NCI-H526 treated with DMSO at 0.1 percent for 48 hours (cell line): ENCODE results near the gene FAM131A.

Experiments
- DNase-seq: peaks from one replicate; lab custom pipeline; 2025; lab: John Stamatoyannopoulos, UW

The FAM131A gene

GRCh38 chr3:184337399-184337714 lies at the start of gene FAM131A:
FAM131A (plus strand) TSS chr3:184337600; CDS start chr3:184337631, 31 bp downstream.
- no peak for DNase-seq

GRCh38 chr3:184289426-184289938 lies 47.9 kb upstream of the FAM131A start:
- DNase-seq, result peak; percentile 43

- no peak for DNase-seq
These were observed 47.1 kb upstream of the FAM131A start for GRCh38 chr3:184290331-184290730.

DNA sequence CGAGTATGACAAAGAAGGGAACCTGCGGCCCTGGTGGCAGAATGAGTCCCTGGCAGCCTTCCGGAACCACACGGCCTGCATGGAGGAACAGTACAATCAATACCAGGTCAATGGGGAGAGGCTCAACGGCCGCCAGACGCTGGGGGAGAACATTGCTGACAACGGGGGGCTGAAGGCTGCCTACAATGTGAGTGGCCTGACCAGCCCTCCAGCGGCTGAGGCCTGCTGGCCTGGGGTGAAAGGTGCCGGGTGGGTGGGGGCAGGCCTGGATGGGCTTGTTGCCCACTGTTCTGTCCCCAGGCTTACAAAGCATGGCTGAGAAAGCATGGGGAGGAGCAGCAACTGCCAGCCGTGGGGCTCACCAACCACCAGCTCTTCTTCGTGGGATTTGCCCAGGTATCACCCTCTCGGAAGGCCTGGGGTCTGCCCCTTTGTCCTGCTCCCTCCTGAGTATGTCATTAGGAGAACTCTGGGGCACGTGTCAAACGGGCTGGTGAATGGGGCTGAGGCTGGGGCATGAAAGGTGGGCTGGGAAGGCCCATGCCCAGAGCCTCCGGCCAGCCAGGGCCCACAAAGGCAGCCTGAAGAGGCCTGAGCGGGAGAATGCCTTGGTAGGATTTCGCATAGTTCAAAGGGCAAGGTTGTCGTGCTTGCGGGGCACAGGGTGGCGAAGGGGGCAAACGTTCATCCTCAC lies 46.2 kb upstream of the FAM131A start:
- DNase-seq, result no peak

- no peak for DNase-seq
These were observed 45.5 kb upstream of the FAM131A start for GRCh38 chr3:184291738-184292445.

DNA sequence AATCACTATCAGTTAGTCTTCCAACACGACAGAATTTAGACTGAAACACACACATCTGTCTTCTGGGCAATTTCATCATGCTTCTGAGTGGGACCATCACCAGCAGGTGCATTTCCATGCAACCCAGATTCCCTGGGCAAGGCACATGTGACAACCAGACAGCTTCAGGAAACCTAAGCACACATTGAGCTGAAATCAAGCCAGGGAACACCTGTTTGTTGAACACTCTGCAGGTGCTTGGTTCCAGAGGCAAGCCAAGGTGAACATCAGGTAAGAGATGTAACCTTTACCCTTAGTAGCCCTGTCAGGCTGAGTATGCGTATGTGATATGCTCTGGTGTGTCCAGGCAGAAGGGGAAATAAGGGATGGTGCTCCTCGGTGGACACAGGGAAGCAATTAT lies 41.6 kb upstream of the FAM131A start:
- DNase-seq, result no peak

DNA sequence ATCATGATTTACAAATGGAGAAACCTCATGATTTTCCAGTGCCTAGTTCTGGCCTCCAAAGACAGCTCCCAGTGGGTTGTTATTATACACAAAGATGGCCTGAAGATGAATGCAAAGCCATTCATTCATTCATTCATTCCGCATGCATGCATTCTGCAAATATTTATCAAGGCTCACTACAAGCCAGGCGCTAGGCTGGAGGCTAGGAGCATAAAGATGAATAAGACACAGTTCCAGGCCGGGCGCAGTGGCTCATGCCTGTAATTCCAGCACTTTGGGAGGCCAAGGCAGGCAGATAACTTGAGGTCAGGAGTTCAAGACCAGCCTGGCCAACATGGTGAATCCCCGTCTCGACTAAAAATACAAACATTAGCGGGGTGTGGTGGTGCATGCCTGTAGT lies 40.8 kb upstream of the FAM131A start:
- DNase-seq, result no peak

DNA sequence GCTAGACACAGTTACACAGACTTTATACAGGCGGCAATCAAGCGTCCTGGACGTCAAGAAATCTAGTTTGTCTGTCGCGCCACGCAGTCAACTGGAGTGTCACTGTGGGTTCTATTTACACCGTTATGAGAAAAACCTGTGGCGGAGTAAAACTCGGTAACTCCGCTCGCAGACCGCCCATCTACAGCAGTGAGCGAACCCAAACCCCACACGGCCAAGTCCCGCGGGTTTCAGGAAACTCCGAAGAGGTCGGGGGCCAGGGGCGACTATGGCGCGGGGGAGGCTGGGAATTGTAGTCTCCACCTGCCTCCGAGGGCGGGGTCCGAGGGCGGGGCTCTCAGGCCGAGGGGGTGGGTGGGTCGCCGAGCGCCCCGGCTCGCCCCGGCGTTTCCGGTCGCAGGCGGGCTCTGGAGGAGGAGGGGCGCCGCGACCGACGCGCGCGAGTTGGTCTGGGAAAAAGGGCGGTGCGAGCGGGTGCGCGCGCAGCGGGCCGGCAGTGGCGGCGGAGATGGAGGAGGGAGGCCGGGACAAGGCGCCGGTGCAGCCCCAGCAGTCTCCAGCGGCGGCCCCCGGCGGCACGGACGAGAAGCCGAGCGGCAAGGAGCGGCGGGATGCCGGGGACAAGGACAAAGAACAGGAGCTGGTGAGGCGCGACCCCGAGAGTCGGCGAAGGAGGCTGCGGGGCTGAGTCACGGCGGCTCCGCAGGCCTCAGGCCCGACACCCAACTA lies 38.5 kb upstream of the FAM131A start, which contains the start of gene PSMD2:
PSMD2 (plus strand) TSS at position 483 of the 729 bp plus-strand sequence; CDS start at position 509, 26 bp downstream.
- peak; percentile 86 for DNase-seq

DNA sequence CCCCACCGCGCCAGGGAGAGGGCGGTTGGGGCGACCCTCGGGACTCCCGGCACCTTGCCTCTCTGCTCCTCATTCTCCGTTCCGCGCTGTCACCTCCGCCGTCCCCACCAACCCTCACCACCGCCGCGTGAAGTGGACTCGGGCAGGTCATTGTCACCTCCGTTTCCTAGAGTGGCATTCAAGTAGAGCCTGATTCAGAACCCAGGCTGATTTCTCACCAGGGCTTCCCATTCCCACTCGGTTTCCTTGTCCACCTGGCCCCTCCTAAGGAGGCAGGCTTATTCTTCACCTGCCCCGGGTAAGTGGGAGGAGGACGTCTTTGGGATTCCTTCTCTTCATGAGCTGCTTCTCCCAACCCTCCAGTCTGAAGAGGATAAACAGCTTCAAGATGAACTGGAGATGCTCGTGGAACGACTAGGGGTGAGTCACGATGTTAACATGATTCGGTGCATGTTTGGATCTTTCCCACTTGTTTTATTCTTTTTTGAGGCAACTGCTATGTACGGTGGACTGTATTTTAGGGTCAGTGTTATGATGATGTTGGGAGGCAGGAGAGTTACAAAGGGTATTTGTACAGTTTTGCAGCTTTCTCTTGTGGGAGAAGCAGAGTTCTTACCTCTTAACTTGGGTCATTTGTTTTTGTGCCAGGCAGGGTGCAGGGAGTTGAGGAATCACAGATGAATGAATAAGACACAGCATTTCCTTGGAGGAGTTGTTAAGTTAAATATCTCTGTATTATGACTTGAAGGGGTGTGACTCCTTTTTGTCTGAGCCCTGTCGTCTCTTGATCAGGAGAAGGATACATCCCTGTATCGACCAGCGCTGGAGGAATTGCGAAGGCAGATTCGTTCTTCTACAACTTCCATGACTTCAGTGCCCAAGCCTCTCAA lies 37.7 kb upstream of the FAM131A start:
- DNase-seq, result no peak

DNA sequence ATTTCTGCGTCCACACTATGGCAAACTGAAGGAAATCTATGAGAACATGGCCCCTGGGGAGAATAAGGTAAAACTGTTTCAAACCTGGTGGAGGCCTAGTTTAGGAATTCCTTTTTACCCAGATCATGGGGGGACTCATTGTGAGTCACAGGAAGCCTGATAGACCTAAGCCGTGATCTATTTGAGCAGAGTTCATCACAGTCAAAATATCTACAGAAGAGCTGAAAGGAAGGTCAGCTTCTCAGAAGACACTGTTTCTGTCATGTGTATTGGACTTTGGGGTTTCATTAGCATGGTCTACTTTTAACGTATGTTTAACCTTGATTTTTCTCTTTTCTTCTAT lies 37.1 kb upstream of the FAM131A start:
- DNase-seq, result no peak

DNA sequence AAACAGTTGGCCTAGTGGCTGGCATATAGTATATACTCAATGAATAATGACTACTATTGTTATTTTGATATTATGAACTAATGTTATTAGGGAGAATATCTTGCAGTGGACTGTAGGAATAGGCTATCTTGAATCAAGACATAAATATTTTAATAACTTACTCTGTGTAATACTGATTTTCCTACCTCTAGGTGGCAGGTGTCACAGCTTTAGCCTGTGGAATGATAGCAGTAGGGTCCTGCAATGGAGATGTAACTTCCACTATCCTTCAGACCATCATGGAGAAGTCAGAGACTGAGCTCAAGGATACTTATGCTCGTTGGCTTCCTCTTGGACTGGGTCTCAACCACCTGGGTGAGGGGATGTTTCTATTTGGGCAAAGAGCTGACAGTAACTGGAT lies 31.8 kb upstream of the FAM131A start:
- no peak for DNase-seq

- no peak for DNase-seq
These were observed 30.9 kb upstream of the FAM131A start for GRCh38 chr3:184306341-184306972.

DNA sequence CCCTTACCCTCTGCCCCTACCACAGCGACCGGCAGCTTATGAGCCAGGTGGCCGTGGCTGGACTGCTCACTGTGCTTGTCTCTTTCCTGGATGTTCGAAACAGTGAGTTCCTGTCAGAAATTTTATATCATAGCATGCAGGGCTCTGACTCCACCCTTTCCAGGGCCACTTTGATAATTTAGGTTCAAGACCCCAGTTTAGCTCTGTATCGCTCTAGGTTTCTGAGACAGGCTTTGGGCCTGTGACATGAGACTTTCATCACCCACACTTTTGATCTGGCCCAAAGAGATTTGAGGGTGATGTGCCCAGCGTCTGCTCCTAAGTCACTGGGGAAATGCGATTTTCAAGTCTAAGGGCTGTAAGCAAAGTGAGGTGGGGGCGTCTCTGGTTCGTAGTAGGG lies 29.5 kb upstream of the FAM131A start:
- no peak for DNase-seq

DNA sequence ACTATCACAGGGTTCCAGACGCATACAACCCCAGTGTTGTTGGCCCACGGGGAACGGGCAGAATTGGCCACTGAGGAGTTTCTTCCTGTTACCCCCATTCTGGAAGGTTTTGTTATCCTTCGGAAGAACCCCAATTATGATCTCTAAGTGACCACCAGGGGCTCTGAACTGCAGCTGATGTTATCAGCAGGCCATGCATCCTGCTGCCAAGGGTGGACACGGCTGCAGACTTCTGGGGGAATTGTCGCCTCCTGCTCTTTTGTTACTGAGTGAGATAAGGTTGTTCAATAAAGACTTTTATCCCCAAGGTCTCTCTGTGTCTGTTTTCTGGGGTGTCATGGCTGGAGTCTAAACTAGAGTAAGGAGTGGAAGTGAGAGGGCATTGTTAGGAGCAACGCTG lies 28.7 kb upstream of the FAM131A start:
- DNase-seq, result no peak

DNA sequence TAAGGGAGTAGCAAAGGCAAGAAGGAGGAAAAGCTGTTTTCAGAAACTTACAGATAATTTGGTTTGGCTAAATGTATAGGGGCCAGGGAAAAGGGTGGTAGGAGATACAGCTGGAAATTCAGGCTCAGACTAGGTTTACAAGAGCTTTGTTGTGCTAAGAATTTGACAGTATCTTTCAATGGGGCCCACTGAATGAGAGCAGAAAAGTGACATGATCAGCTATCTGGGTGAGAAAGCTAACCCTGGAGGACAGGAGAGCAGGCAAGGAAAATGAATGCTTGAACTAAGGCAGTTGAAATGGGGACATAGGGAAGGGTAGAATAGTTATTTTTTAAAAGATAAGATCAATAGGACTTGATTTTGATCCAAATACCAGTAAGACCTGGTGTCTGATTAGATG lies 25.8 kb upstream of the FAM131A start:
- DNase-seq, result no peak

- DNase-seq, result peak; percentile 74
These were observed 23.1 kb upstream of the FAM131A start, which contains the start of gene EIF4G1 for GRCh38 chr3:184314363-184314699. EIF4G1 (plus strand) TSS chr3:184314606; CDS start chr3:184315797, 1,191 bp downstream.

- DNase-seq, result no peak
These were observed 22.5 kb upstream of the FAM131A start for GRCh38 chr3:184314700-184315542.

DNA sequence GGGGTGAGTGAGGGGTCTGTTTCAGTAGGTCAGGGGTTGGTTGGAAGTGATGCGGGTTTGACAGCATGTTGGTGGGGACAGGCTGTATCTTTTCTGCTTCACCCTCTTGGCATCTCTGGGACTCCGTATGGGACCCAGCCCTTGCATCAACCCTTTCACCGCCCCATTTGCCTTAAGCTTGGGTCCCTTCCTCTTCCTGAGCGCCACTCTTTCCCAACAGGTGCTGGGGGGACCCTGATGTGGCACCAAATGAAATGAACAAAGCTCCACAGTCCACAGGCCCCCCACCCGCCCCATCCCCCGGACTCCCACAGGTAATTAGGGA lies 21.9 kb upstream of the FAM131A start:
- no peak for DNase-seq

DNA sequence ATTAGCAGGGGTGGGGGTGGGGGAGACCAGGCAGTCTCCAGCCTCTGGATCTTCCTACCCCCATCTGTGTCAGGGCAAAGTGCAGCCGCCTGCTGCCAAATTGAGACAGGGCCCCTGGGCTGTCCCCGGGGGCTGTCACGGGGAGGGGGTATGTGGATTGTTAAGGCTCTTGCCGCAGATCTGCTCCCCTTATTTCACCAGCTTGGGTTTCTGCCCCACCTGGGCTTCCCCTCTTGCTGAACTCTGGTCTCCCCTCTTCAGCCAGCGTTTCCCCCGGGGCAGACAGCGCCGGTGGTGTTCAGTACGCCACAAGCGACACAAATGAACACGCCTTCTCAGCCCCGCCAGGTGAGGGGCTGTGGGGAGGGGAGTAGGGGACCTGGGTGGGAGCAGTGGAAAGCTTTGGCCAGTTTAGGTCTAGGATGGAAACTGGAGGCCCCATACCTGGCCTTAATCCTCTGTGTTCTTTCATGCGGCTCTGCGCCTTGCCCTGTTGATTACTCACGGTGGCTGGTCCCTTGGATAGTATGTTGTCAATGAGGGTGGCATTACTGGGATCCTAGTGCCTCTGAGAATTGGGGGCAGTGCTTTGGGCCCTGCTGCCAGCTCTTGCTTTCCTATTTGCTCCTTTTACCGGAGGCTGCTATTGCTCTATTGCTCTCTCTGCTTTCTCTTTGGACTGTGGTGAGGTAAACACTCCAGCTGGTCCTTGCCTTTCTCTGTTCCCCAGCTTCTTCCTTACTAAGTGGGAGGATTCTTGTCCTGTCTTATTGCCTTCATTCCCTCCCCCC lies 21.3 kb upstream of the FAM131A start:
- no peak for DNase-seq

GRCh38 chr3:184316792-184317191 lies 20.6 kb upstream of the FAM131A start:
- no peak for DNase-seq
